Activated CD4-positive, alpha-beta T cell treated with anti-CD3 and anti-CD28 coated beads for 36 hours (primary cell): Measurements from ENCODE around the gene TAS1R3. TPM values are rescaled to one million over a fixed set of nuclear protein-coding genes. Genes with fewer than 3 reads are reported as not detected.

Source experiments
- microRNA-seq: library from miRNA; unstranded; fragments of <30 nt; microRNA quantifications from one replicate; pipeline ENCODE4 v1.2.0, GENCODE V29; 2021; ENCODE audit warnings: borderline replicate concordance
- total RNA-seq, 2 experiments: library from RNA; stranded (reverse); gene quantifications; one replicate each; pipeline ENCODE4 v1.2.3, GENCODE V29; 2021

Gene TAS1R3
- total RNA-seq, 2 experiments from 2014 or later = 0.28 to 0.41 TPM

Small RNAs within 50 kb of the gene (microRNA-seq; reads per million reads assigned to microRNA genes)
- gene MIR6726 (3.9 reads per million, percentile 7 among the genes with 10 or more reads in this experiment), gene MIR6727 (1.1 reads per million), gene MIR6808 (not detected)

Other genes with a start within 250 kb of the TAS1R3 start
- gene C1orf159, start 215.2 kb upstream of the TAS1R3 start, total RNA-seq = 10 to 100 TPM; 11.3 to 13.5 TPM
- gene TTLL10, start 157.4 kb upstream of the TAS1R3 start, total RNA-seq = not detected
- 100 to 1,000 TPM in 1 of 2 experiments, 10 to 100 TPM in 1; 95.0 to 164 TPM for gene TNFRSF18, start 124.7 kb upstream of the TAS1R3 start, total RNA-seq
- gene TNFRSF4, start 117.1 kb upstream of the TAS1R3 start, total RNA-seq = 100 to 1,000 TPM; 340 to 418 TPM
- 100 to 1,000 TPM; 108 to 128 TPM for gene SDF4, start 99.3 kb upstream of the TAS1R3 start, total RNA-seq
- gene B3GALT6, start 99.0 kb upstream of the TAS1R3 start, total RNA-seq = 10 to 100 TPM in 1 of 2 experiments, 1 to 10 TPM in 1; 9.4 to 12.2 TPM
- gene C1QTNF12, start 84.6 kb upstream of the TAS1R3 start, total RNA-seq = 1 to 10 TPM; 1.1 to 1.6 TPM
- 10 to 100 TPM; 57.4 to 60.2 TPM for gene UBE2J2, start 57.4 kb upstream of the TAS1R3 start, total RNA-seq
- 1 to 10 TPM; 3.6 to 3.8 TPM for gene SCNN1D, start 50.8 kb upstream of the TAS1R3 start, total RNA-seq
- gene ACAP3, start 23.4 kb upstream of the TAS1R3 start, total RNA-seq = 10 to 100 TPM; 17.5 to 24.3 TPM
- gene PUSL1, start 22.7 kb upstream of the TAS1R3 start, total RNA-seq = 10 to 100 TPM; 13.7 to 18.0 TPM
- gene INTS11, start 6.6 kb upstream of the TAS1R3 start, total RNA-seq = 100 to 1,000 TPM; 117 to 151 TPM
- 10 to 100 TPM in 1 of 2 experiments, 1 to 10 TPM in 1; 9.9 to 11.4 TPM for gene CPTP, start 6.5 kb upstream of the TAS1R3 start, total RNA-seq
- 10 to 100 TPM; 35.3 to 35.5 TPM for gene DVL1, start 18.1 kb downstream of the TAS1R3 start, total RNA-seq
- under 1 TPM; 0.25 to 0.49 TPM for gene MXRA8, start 27.3 kb downstream of the TAS1R3 start, total RNA-seq
- gene AURKAIP1, start 43.9 kb downstream of the TAS1R3 start, total RNA-seq = 100 to 1,000 TPM in 1 of 2 experiments, 10 to 100 TPM in 1; 89.5 to 117 TPM
- gene CCNL2, start 68.1 kb downstream of the TAS1R3 start, total RNA-seq = 10 to 100 TPM; 73.6 to 89.7 TPM
- 100 to 1,000 TPM; 126 to 143 TPM for gene MRPL20, start 76.0 kb downstream of the TAS1R3 start, total RNA-seq
- not detected for gene ANKRD65, start 90.0 kb downstream of the TAS1R3 start, total RNA-seq
- gene VWA1, start 104.4 kb downstream of the TAS1R3 start, total RNA-seq = under 1 TPM; 0.56 to 0.78 TPM
- gene ATAD3C, start 118.4 kb downstream of the TAS1R3 start, total RNA-seq = under 1 TPM; 0.30 to 0.39 TPM
- gene ATAD3B, start 140.5 kb downstream of the TAS1R3 start, total RNA-seq = 10 to 100 TPM; 26.2 to 39.2 TPM
- gene ATAD3A, start 180.9 kb downstream of the TAS1R3 start, total RNA-seq = 10 to 100 TPM; 39.9 to 42.9 TPM
- gene TMEM240, start 209.3 kb downstream of the TAS1R3 start, total RNA-seq = under 1 TPM; 0.42 to 0.46 TPM
- 100 to 1,000 TPM; 105 to 123 TPM for gene SSU72, start 243.6 kb downstream of the TAS1R3 start, total RNA-seq